ENCODE results near the gene BBS2. TPM values are rescaled to one million over a fixed set of nuclear protein-coding genes. Genes with fewer than 3 reads are reported as not detected.
A peak's percentile ranks its signal among the peaks of the same experiment; 100 is the strongest.

BBS2 gene
- total and polyA plus RNA-seq, 4 donors = 7.1 to 13.8 (median 11.1) TPM

DNA sequence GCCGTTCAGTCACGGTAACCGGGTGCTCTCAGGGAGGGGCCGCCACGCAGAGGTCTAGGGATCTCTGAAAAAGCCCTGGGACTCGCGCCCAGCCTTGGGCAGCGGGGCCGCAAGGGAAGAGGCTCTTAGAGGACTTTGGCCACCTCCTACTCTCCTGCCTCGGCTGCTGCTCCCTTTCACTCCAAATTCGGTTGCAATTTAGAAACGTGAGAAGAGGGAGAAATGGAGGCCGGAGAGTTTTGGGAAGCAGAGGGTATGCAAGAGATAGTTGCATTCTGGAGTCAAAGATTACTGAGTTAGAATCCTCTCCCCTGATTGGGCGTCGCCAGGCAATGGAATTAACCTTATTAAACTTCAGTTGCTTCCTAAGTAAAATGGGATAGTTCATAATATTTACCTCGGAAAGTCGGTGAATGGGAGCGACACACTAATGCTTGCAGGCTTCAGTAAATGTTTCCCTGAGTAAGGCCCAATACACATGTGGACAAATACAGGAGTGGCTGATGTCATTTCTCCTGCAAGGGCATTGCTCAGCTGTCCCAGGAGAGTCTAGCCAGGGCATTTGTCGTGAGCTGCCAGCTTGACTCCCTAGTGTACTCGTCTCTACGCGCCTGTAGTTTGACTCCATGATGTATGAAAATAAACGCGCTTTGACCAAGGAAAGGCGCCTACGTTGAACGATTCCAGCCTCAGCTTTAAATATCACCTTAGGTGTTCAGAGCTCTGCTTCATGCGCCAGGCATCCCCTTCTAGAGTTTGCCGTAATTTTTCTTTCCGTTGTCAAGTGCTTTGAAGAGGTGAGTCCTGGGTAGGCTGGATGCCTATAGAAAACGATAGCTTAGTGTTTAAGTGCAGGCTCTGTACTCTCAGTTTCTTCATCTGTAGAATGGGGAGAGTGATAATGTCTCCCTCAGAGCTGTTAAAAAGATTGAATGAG lies 67.8 kb downstream of the BBS2 start:
- Histone ChIP-seq H3K9ac (ENCODE audit: low read depth in 1 of 2, low read length in 2 of 2) (peak overlapping the region; percentile 53 to 73), H3K27me3 (ENCODE audit: control insufficient read depth in 4 of 4, insufficient read depth in 4 of 4, low read length in 3 of 4) (no peaks in the 10 kb centered on the region), H3K4me1 (ENCODE audit: control insufficient read depth in 4 of 4, insufficient read depth in 4 of 4, low read length in 3 of 4) (peaks cover 9 to 25% (median 22%) of the 10 kb centered on the region in 4 donors), H3K9me3 (ENCODE audit: control insufficient read depth in 4 of 4, low read length in 3 of 4) (no peaks in the 10 kb centered on the region), H3K36me3 (ENCODE audit: control insufficient read depth in 4 of 4, insufficient read depth in 3 of 4, low read depth in 1 of 4, low read length in 3 of 4) (peaks cover 8 to 24% (median 17%) of the 10 kb centered on the region in 4 donors), H3K27ac (ENCODE audit: low read depth in 1 of 2, low read length in 2 of 2) (peak overlapping the region; percentile 64 to 90), H3K4me3 (ENCODE audit: low read depth in 1 of 3, low read length in 3 of 3) (peak overlapping the region; percentile 69 to 99 (median 71))
- no peak for DNase-seq (ENCODE audit: low spot score)
- 8% methylated on average over 31 of the region's 31 CpGs for WGBS
- TF ChIP-seq RAD21 (IDR thresholded peaks at IDR 0.05) (peak in 1 of 2 donors; percentile 11), FOXA2 (IDR thresholded peaks at IDR 0.05) (no peak), NR2F2 (IDR thresholded peaks at IDR 0.05) (no peak), MAX (IDR thresholded peaks at IDR 0.05) (no peak), JUND (IDR thresholded peaks at IDR 0.05) (peak; percentile 28 to 50), ZBTB33 (IDR thresholded peaks at IDR 0.05) (no peak), RXRA (IDR thresholded peaks at IDR 0.05) (no peak)

DNA sequence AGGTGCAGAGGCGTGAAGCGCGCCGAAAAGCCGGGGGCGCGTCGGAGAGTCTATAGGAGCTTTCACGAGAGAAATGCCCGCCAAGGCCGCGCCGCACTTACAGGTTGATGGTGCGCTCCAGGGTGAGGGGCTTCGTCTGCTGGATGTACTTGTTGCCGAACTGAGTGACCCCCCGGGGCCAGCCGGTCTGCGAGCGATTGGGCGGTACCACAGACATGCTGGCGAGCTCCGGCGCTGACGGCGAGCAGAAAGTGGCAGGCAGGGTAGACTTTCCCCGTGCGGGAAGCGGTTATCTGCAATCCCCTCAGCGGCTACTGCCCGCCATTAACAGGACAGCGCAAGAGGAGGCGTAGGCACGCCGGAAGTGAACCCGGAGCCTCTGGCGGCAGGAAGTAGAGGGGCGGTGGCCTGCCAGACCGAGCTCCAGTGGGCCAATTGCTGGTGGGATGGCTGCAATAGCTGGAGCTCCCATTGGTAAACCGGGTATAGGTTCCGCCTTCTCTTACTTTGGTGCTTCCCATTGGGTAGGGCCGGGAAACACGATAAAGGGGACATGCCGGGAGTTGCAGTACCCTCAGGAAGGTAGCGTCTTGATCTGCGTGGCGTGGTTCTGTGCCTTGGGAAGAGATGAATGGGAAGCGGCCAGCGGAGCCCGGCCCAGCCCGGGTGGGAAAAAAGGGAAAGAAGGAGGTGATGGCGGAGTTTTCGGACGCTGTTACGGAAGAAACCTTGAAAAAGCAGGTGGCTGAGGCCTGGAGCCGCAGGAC lies 68.7 kb downstream of the BBS2 start, which contains the start of the genes NUDT21 and OGFOD1:
NUDT21 (minus strand) TSS at position 347 of the 767 bp plus-strand sequence; CDS start at position 217, 130 bp downstream.
OGFOD1 (plus strand) TSS at position 569 of the 767 bp plus-strand sequence; CDS start at position 628, 59 bp downstream.
- under 1% methylated on average over 56 of the region's 56 CpGs for WGBS
- peak; percentile 90 for TF ChIP-seq SP1 (IDR thresholded peaks at IDR 0.05)
- TF ChIP-seq, protein P1, sequence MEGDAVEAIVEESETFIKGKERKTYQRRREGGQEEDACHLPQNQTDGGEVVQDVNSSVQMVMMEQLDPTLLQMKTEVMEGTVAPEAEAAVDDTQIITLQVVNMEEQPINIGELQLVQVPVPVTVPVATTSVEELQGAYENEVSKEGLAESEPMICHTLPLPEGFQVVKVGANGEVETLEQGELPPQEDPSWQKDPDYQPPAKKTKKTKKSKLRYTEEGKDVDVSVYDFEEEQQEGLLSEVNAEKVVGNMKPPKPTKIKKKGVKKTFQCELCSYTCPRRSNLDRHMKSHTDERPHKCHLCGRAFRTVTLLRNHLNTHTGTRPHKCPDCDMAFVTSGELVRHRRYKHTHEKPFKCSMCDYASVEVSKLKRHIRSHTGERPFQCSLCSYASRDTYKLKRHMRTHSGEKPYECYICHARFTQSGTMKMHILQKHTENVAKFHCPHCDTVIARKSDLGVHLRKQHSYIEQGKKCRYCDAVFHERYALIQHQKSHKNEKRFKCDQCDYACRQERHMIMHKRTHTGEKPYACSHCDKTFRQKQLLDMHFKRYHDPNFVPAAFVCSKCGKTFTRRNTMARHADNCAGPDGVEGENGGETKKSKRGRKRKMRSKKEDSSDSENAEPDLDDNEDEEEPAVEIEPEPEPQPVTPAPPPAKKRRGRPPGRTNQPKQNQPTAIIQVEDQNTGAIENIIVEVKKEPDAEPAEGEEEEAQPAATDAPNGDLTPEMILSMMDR (IDR thresholded peaks at IDR 0.05; ENCODE audit: low read depth, low read length, missing input control) = no peak
- peak; percentile 57 for TF ChIP-seq TAF1 (conservative IDR thresholded peaks at IDR 0.05)
- TF ChIP-seq FOXA2 (IDR thresholded peaks at IDR 0.05) = no peak
- TF ChIP-seq, protein P2, sequence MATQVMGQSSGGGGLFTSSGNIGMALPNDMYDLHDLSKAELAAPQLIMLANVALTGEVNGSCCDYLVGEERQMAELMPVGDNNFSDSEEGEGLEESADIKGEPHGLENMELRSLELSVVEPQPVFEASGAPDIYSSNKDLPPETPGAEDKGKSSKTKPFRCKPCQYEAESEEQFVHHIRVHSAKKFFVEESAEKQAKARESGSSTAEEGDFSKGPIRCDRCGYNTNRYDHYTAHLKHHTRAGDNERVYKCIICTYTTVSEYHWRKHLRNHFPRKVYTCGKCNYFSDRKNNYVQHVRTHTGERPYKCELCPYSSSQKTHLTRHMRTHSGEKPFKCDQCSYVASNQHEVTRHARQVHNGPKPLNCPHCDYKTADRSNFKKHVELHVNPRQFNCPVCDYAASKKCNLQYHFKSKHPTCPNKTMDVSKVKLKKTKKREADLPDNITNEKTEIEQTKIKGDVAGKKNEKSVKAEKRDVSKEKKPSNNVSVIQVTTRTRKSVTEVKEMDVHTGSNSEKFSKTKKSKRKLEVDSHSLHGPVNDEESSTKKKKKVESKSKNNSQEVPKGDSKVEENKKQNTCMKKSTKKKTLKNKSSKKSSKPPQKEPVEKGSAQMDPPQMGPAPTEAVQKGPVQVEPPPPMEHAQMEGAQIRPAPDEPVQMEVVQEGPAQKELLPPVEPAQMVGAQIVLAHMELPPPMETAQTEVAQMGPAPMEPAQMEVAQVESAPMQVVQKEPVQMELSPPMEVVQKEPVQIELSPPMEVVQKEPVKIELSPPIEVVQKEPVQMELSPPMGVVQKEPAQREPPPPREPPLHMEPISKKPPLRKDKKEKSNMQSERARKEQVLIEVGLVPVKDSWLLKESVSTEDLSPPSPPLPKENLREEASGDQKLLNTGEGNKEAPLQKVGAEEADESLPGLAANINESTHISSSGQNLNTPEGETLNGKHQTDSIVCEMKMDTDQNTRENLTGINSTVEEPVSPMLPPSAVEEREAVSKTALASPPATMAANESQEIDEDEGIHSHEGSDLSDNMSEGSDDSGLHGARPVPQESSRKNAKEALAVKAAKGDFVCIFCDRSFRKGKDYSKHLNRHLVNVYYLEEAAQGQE (IDR thresholded peaks at IDR 0.05) = no peak
- peak in 1 of 2 donors; percentile 19 for TF ChIP-seq RXRA (IDR thresholded peaks at IDR 0.05)
- TF ChIP-seq HNF4G (IDR thresholded peaks at IDR 0.05) = no peak
- peak; percentile 27 for TF ChIP-seq NR2F2 (IDR thresholded peaks at IDR 0.05)
- peak; percentile 23 for TF ChIP-seq ZBTB33 (IDR thresholded peaks at IDR 0.05)
- TF ChIP-seq MAX (IDR thresholded peaks at IDR 0.05) = peak; percentile 73
- peak in 1 of 2 donors; percentile 31 for TF ChIP-seq EGR1 (IDR thresholded peaks at IDR 0.05; ENCODE audit: low read depth in 2 of 2)
- TF ChIP-seq FOXA1 (IDR thresholded peaks at IDR 0.05) = no peak
- TF ChIP-seq JUND (IDR thresholded peaks at IDR 0.05) = no peak
- peak; percentile 95 to 99 for TF ChIP-seq GABPA (IDR thresholded peaks at IDR 0.05 in 1 of 2, conservative IDR thresholded peaks at IDR 0.05 in 1 of 2)
- no peak for TF ChIP-seq HNF4A (conservative IDR thresholded peaks at IDR 0.05)
- peak; percentile 98 for TF ChIP-seq YY1 (IDR thresholded peaks at IDR 0.05)
- peak; percentile 25 to 39 for TF ChIP-seq RAD21 (IDR thresholded peaks at IDR 0.05)
- TF ChIP-seq ATF3 (IDR thresholded peaks at IDR 0.05) = peak; percentile 53
- Histone ChIP-seq H3K36me3 (ENCODE audit: control insufficient read depth in 4 of 4, insufficient read depth in 3 of 4, low read depth in 1 of 4, low read length in 3 of 4) (peaks cover 8 to 25% (median 17%) of the 10 kb centered on the region in 4 donors), H3K9me3 (ENCODE audit: control insufficient read depth in 4 of 4, low read length in 3 of 4) (no peaks in the 10 kb centered on the region), H3K4me3 (ENCODE audit: low read depth in 1 of 3, low read length in 3 of 3) (peak within 1 kb of the TSS; percentile 79 to 99 (median 83)), H3K27ac (ENCODE audit: low read depth in 1 of 2, low read length in 2 of 2) (peak within 1 kb of the TSS; percentile 64 to 90), H3K9ac (ENCODE audit: low read depth in 1 of 2, low read length in 2 of 2) (peak within 1 kb of the TSS; percentile 58 to 90), H3K4me1 (ENCODE audit: control insufficient read depth in 4 of 4, insufficient read depth in 4 of 4, low read length in 3 of 4) (peaks cover 9 to 25% (median 22%) of the 10 kb centered on the region in 4 donors), H3K27me3 (ENCODE audit: control insufficient read depth in 4 of 4, insufficient read depth in 4 of 4, low read length in 3 of 4) (no peaks in the 10 kb centered on the region)
- peak; percentile 87 for DNase-seq (ENCODE audit: low spot score)

Data from liver (tissue), 9 donors.